ENCODE data around the gene PTPRG. TPM values are rescaled to one million over a fixed set of nuclear protein-coding genes. Genes with fewer than 3 reads are reported as not detected.

Gene PTPRG
- total RNA-seq, 1 experiment from 2014 or later, result 32.1 TPM

DNA sequence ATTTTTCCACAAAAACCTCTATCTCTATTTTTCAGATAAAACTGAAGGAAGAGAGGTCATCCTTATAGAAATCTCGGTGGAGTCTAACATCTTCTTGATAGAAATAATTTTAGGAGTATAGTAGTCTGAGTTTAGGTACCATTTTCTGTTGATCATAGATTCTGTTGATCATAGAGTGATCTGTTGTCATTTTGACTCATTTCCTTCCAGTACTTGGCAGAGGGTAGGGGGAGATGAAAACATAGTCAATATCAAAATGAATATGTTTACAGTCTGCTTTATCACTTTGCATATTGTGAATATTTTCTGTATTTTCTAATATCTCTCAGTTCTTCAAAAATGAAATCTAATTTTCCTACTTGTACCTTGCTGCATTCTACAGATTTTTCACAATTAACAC lies 458.5 kb downstream of the PTPRG start:
- H3K79me2 ChIP-seq (ENCODE audit: insufficient read depth, low read length), result no peaks in the 10 kb centered on the region
- TF ChIP-seq ZBTB33 (IDR thresholded peaks at IDR 0.05; ENCODE audit: extremely low read depth, insufficient replicate concordance, low read length) (no peak), FOSL1 (IDR thresholded peaks at IDR 0.05; ENCODE audit: low read depth) (no peak), RAD21 (IDR thresholded peaks at IDR 0.05; ENCODE audit: low read depth) (no peak), YY1 (IDR thresholded peaks at IDR 0.05; ENCODE audit: extremely low read depth, insufficient replicate concordance, low read depth, low read length) (no peak), CEBPB (IDR thresholded peaks at IDR 0.05; ENCODE audit: low read depth) (no peak), ZNF274 (IDR thresholded peaks at IDR 0.05; ENCODE audit: low read depth, low read length) (no peak), TCF7L2 (IDR thresholded peaks at IDR 0.05; ENCODE audit: borderline replicate concordance, extremely low read depth, insufficient read depth, insufficient read length) (no peak), JUND (IDR thresholded peaks at IDR 0.05) (no peak), POLR2AphosphoS5 (IDR thresholded peaks at IDR 0.05; ENCODE audit: low read depth, low read length) (no peak), EZH2phosphoT487 (IDR thresholded peaks at IDR 0.05; ENCODE audit: borderline replicate concordance) (no peak), EGR1 (IDR thresholded peaks at IDR 0.05; ENCODE audit: low read depth) (no peak), POLR2A (IDR thresholded peaks at IDR 0.05; ENCODE audit: borderline replicate concordance, extremely low read depth, insufficient read depth, insufficient read length) (no peak), EZH2 (IDR thresholded peaks at IDR 0.05) (no peak), CBX3 (IDR thresholded peaks at IDR 0.05; ENCODE audit: low read depth) (no peak)
- TF ChIP-seq, protein P1, sequence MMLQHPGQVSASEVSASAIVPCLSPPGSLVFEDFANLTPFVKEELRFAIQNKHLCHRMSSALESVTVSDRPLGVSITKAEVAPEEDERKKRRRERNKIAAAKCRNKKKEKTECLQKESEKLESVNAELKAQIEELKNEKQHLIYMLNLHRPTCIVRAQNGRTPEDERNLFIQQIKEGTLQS (IDR thresholded peaks at IDR 0.05), result no peak
- DNase-seq (ENCODE audit: low read depth, low spot score) (no peak), ATAC-seq (no peak)
- H3K36me3 ChIP-seq (ENCODE audit: control insufficient read depth in 1 of 2, insufficient read depth in 2 of 2, low read length in 2 of 2), result no peaks in the 10 kb centered on the region
- no peaks in the 10 kb centered on the region for H3K9me3 ChIP-seq (ENCODE audit: control insufficient read depth in 1 of 2, insufficient read depth in 1 of 2, low read depth in 1 of 2, low read length in 2 of 2)
- RAD21 ChIA-PET (ENCODE audit: low non-redundant PET in 1 of 2, low total read pairs in 2 of 2, uncharacterized antibody in 2 of 2, unreplicated experiment in 2 of 2), result no interaction called here
- H3K27me3 ChIP-seq (ENCODE audit: insufficient read depth, low read length), result no peaks in the 10 kb centered on the region
- intact Hi-C loops (cut with micrococcal nuclease), result no loop called here
- no peaks in the 10 kb centered on the region for H3K4me1 ChIP-seq (ENCODE audit: control insufficient read depth in 1 of 2, insufficient read depth in 2 of 2, low read length in 2 of 2)
- no peak overlapping the region for H3K4me2 ChIP-seq (ENCODE audit: low read length)
- BruUV-seq (replicated peaks), result no TSS peak
- H3K4me3 ChIP-seq (replicated peaks in 1 of 2; ENCODE audit: low read depth in 1 of 2, low read length in 2 of 2), result no peak overlapping the region
- H3K27ac ChIP-seq (ENCODE audit: low read depth, low read length), result no peak overlapping the region
- POLR2A ChIA-PET, result no interaction called here
- no peak overlapping the region for H3K9ac ChIP-seq (ENCODE audit: low read length)
- no peaks in the 10 kb centered on the region for H3K9me2 ChIP-seq (ENCODE audit: insufficient read depth)
- CTCF ChIA-PET, result no interaction called here
- no peaks in the 10 kb centered on the region for H4K20me1 ChIP-seq (ENCODE audit: insufficient read depth)
- H2AFZ ChIP-seq (ENCODE audit: low read depth, low read length, poor library complexity, severe bottlenecking), result no peak overlapping the region
